ENCODE results near the gene POMT2.

GRCh38 chr14:77268989-77269600 lies 51.6 kb downstream of the POMT2 start:
- TF ChIP-seq CTCF (IDR thresholded peaks at IDR 0.05; ENCODE audit: extremely low read depth in 1 of 2, insufficient read depth in 1 of 2, low read depth in 1 of 2, low read length in 2 of 2) = no peak
- TF ChIP-seq POLR2AphosphoS5 (IDR thresholded peaks at IDR 0.05; ENCODE audit: insufficient read depth, low read depth, low read length) = no peak
